Measurements from ENCODE around the gene ITGB1. TPM values are rescaled to one million over a fixed set of nuclear protein-coding genes. Genes with fewer than 3 reads are reported as not detected.
"Not testable (repeated sequence)": the region's sequence is repeated elsewhere in the genome, so short reads cannot be mapped to it uniquely, and the experiment has no call there.

ITGB1 gene
- total RNA-seq, 2 experiments from 2014 or later, result 82.4 to 82.9 TPM

DNA sequence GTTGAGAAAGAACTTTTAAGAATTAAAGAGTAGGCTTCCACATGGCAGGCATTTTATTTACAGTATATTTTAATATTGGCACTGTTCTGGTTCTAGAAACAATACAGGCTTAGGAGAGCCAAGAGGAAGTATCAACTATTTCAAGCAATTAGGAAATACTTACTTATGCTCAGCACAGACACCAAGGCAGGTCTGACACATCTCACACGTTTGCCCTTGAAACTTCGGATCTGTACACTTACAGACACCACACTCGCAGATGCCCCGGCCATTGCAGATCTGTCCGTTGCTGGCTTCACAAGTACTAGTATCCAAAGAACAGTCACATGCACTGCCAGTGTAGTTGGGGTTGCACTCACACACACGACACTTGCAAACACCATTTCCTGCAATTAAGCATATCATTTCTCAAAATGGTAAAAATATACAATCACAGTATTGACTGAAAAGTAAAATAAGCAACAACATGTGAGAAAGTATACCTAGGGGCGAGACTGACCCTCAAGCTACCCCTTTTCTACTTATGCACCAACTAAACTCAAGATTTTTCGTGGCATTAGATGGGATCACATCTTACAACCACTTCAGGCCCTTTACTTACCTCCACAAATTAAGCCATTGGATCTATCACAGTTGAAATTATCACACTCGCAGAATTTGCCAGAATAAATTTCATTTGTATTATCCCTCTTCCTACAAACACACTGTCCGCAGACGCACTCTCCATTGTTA lies 46.6 kb downstream of the ITGB1 start:
- no peak overlapping the region for H3K27ac ChIP-seq (ENCODE audit: low read depth in 1 of 2, low read length in 2 of 2)
- peaks cover 19% of the 10 kb centered on the region for H3K4me1 Mint-ChIP-seq (ENCODE audit: low read depth)
- H3K4me1 ChIP-seq (ENCODE audit: insufficient read depth, low read length), result no peaks in the 10 kb centered on the region
- DNase-seq (no peak), ATAC-seq (ENCODE audit: poor library complexity) (no peak)
- TF ChIP-seq, protein P1, sequence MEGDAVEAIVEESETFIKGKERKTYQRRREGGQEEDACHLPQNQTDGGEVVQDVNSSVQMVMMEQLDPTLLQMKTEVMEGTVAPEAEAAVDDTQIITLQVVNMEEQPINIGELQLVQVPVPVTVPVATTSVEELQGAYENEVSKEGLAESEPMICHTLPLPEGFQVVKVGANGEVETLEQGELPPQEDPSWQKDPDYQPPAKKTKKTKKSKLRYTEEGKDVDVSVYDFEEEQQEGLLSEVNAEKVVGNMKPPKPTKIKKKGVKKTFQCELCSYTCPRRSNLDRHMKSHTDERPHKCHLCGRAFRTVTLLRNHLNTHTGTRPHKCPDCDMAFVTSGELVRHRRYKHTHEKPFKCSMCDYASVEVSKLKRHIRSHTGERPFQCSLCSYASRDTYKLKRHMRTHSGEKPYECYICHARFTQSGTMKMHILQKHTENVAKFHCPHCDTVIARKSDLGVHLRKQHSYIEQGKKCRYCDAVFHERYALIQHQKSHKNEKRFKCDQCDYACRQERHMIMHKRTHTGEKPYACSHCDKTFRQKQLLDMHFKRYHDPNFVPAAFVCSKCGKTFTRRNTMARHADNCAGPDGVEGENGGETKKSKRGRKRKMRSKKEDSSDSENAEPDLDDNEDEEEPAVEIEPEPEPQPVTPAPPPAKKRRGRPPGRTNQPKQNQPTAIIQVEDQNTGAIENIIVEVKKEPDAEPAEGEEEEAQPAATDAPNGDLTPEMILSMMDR (IDR thresholded peaks at IDR 0.05), result no peak
- H3K36me3 ChIP-seq (ENCODE audit: insufficient read depth, low read length), result peaks cover 70% of the 10 kb centered on the region
- no peaks in the 10 kb centered on the region for H3K9me3 ChIP-seq (ENCODE audit: control insufficient read depth in 1 of 2, insufficient read depth in 1 of 2, low read length in 2 of 2)
- H3K36me3 Mint-ChIP-seq (ENCODE audit: low read depth), result peaks cover 89% of the 10 kb centered on the region
- intact Hi-C loops (cut with DNase I, micrococcal nuclease), result no loop called here
- no peak overlapping the region for H3K4me3 Mint-ChIP-seq
- H3K27me3 ChIP-seq (ENCODE audit: control insufficient read depth in 1 of 2, insufficient read depth in 2 of 2, low read length in 2 of 2), result no peaks in the 10 kb centered on the region
- H3K27ac Mint-ChIP-seq, result no peak overlapping the region
- POLR2A ChIA-PET, result no interaction called here
- H3K9me3 Mint-ChIP-seq, result no peaks in the 10 kb centered on the region
- H3K4me3 ChIP-seq (ENCODE audit: low read length), result no peak overlapping the region
- CTCF ChIA-PET, result no interaction called here
- no peaks in the 10 kb centered on the region for H3K27me3 Mint-ChIP-seq

DNA sequence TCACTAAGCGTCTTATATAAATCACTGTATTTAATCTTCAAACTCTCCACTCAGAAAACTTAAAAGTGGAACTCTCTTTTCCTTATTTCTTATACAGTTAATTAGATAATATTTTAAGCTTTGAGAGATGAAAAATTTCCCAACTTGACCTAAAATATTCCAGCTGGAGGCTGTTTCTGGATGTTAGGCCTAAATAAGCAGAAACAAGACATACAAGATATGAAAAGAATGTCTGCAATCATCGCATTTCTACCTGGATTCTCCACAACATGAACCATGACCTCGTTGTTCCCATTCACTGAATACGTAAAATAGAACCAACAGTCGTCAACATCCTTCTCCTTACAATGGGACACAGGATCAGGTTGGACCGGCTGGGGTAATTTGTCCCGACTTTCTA lies 48.1 kb downstream of the ITGB1 start:
- H3K27me3 Mint-ChIP-seq; H3K4me3 Mint-ChIP-seq; H3K27me3 ChIP-seq (ENCODE audit: control insufficient read depth in 1 of 2, insufficient read depth in 2 of 2, low read length in 2 of 2); H3K27ac ChIP-seq (ENCODE audit: low read depth in 1 of 2, low read length in 2 of 2); CTCF ChIA-PET; H3K27ac Mint-ChIP-seq; H3K4me1 ChIP-seq (ENCODE audit: insufficient read depth, low read length); H3K4me3 ChIP-seq (ENCODE audit: low read length); H3K9me3 Mint-ChIP-seq; H3K9me3 ChIP-seq (ENCODE audit: control insufficient read depth in 1 of 2, insufficient read depth in 1 of 2, low read length in 2 of 2); DNase-seq; intact Hi-C loops (cut with DNase I, micrococcal nuclease); ATAC-seq (ENCODE audit: poor library complexity): not testable (repeated sequence)
- H3K36me3 ChIP-seq (ENCODE audit: insufficient read depth, low read length), result peaks cover 77% of the 10 kb centered on the region
- Mint-ChIP-seq H3K4me1 (ENCODE audit: low read depth) (peaks cover 13% of the 10 kb centered on the region), H3K36me3 (ENCODE audit: low read depth) (peaks cover 89% of the 10 kb centered on the region)
- POLR2A ChIA-PET, result interaction anchor here (1.2 kb wide), 1 partner anchor 43 kb away, joined by 3 read pairs; no protein-coding TSS in a partner anchor

DNA sequence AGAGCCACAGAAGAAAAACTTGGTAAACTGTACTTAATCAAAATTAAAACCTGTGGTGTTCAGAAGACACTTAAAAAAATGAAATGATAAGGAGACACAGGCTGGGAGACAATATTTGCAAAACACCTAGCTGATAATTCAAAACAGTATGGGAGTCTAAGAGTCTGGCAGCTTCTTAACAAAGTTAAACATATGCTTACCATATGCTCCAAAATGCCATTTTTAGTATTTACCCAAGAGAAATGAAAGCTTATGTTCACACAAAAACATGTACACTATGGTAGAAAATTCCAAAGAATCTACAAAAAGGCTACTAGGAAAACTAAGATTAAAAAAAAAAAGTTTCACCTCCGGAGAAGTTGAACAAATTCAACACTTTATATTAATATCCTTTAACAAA lies 48.6 kb downstream of the ITGB1 start:
- H3K36me3 ChIP-seq (ENCODE audit: insufficient read depth, low read length), result peaks cover 82% of the 10 kb centered on the region
- peak overlapping the region; percentile 44 for H3K27ac Mint-ChIP-seq
- CTCF ChIA-PET, result interaction anchor here (1.2 kb wide), 1 partner anchor 10 kb away, joined by 4 read pairs; no protein-coding TSS in a partner anchor
- no peak for DNase-seq
- H3K4me1 Mint-ChIP-seq (ENCODE audit: low read depth), result peaks cover 8% of the 10 kb centered on the region
- H3K27me3 ChIP-seq (ENCODE audit: control insufficient read depth in 1 of 2, insufficient read depth in 2 of 2, low read length in 2 of 2), result no peaks in the 10 kb centered on the region
- no peak for ATAC-seq (ENCODE audit: poor library complexity)
- intact Hi-C loops (cut with DNase I, micrococcal nuclease), result no loop called here
- peaks cover 88% of the 10 kb centered on the region for H3K36me3 Mint-ChIP-seq (ENCODE audit: low read depth)
- POLR2A ChIA-PET, result interaction anchor here (1.2 kb wide), 1 partner anchor 43 kb away, joined by 3 read pairs; no protein-coding TSS in a partner anchor
- no peak overlapping the region for H3K4me3 Mint-ChIP-seq
- H3K27me3 Mint-ChIP-seq, result no peaks in the 10 kb centered on the region
- TF ChIP-seq, protein P1 (IDR thresholded peaks at IDR 0.05), result no peak
- no peak overlapping the region for H3K4me3 ChIP-seq (ENCODE audit: low read length)
- H3K27ac ChIP-seq (ENCODE audit: low read depth in 1 of 2, low read length in 2 of 2), result no peak overlapping the region
- H3K4me1 ChIP-seq (ENCODE audit: insufficient read depth, low read length), result no peaks in the 10 kb centered on the region
- H3K9me3 Mint-ChIP-seq, result no peaks in the 10 kb centered on the region
- H3K9me3 ChIP-seq (ENCODE audit: control insufficient read depth in 1 of 2, insufficient read depth in 1 of 2, low read length in 2 of 2), result no peaks in the 10 kb centered on the region

DNA sequence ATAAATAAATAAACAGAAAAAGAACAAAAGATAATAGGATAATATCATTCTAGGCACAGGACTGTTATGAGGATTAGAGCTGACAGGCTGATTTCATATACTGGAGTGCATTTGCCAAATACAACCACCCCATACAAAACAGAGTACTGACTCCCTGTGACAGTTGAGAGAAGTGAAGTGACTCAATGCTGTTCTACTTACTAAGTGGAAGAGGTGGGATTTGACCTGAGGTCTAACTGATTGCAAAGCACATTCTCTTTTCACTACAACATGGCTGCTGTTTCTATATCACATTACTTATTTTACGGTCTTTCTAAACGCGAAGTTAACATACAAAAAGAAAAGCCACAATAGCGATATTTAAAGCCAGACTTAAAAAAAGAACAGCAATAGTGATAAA lies 51.4 kb downstream of the ITGB1 start:
- H3K27ac ChIP-seq (ENCODE audit: low read depth in 1 of 2, low read length in 2 of 2), result no peak overlapping the region
- H3K4me1 Mint-ChIP-seq (ENCODE audit: low read depth), result peaks cover 4% of the 10 kb centered on the region
- ATAC-seq (ENCODE audit: poor library complexity) (no peak), DNase-seq (no peak)
- H3K9me3 Mint-ChIP-seq, result no peaks in the 10 kb centered on the region
- ChIA-PET CTCF (no interaction called here), POLR2A (no interaction called here)
- no peak overlapping the region for H3K27ac Mint-ChIP-seq
- TF ChIP-seq, protein P1 (IDR thresholded peaks at IDR 0.05), result no peak
- no peak overlapping the region for H3K4me3 Mint-ChIP-seq
- H3K9me3 ChIP-seq (ENCODE audit: control insufficient read depth in 1 of 2, insufficient read depth in 1 of 2, low read length in 2 of 2), result no peaks in the 10 kb centered on the region
- no peaks in the 10 kb centered on the region for H3K27me3 Mint-ChIP-seq
- intact Hi-C loops (cut with DNase I, micrococcal nuclease), result no loop called here
- H3K4me3 ChIP-seq (ENCODE audit: low read length), result no peak overlapping the region
- no peaks in the 10 kb centered on the region for H3K4me1 ChIP-seq (ENCODE audit: insufficient read depth, low read length)
- H3K27me3 ChIP-seq (ENCODE audit: control insufficient read depth in 1 of 2, insufficient read depth in 2 of 2, low read length in 2 of 2), result no peaks in the 10 kb centered on the region
- peaks cover 89% of the 10 kb centered on the region for H3K36me3 Mint-ChIP-seq (ENCODE audit: low read depth)
- peaks cover 87% of the 10 kb centered on the region for H3K36me3 ChIP-seq (ENCODE audit: insufficient read depth, low read length)
